GM12864 (cell line): Measurements from ENCODE around the gene PDE2A.

Source experiments
- DNase-seq: peaks from one replicate; pipeline ENCODE4 v3.0.0-alpha.2; 2011; ENCODE audit warnings: low read depth
- H3K4me3 ChIP-seq: 2 replicates; pipeline ENCODE4 v1.5.1; 2011; ENCODE audit warnings: mild to moderate bottlenecking, low read depth, low read length, control low read depth
- TF ChIP-seq, protein P1 (sequence below): IDR thresholded peaks from 2 replicates; pipeline ENCODE4 v1.5.1; 2011; ENCODE audit warnings: low read depth, mild to moderate bottlenecking, moderate library complexity, low read length, control low read depth, inconsistent platforms; ENCODE audit errors: missing control alignments

PDE2A gene

DNA sequence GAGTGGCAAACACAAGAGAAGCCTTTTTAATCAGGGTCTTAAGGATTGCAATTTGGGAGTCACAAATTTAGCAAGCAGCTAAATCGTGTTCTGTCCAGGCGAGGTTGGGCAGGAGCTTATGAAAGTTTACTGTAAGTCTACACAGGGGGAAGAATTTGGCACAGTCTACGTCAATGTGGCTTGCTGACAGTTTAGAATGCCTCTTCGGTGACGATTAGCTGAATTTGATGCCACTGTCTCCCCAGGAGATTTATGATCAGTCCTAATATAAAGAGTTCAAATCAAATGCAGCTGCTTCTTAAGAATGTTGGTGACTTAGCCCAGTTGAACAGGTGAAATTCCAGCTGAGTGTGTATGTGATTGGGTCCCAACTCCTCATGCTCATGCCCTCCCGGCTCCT lies 125.8 kb downstream of the PDE2A start:
- H3K4me3 ChIP-seq: no peak overlapping the region
- no peak for DNase-seq

GRCh38 chr11:72546866-72547265 lies 127.4 kb downstream of the PDE2A start:
- no peak overlapping the region for H3K4me3 ChIP-seq
- TF ChIP-seq, protein P1, sequence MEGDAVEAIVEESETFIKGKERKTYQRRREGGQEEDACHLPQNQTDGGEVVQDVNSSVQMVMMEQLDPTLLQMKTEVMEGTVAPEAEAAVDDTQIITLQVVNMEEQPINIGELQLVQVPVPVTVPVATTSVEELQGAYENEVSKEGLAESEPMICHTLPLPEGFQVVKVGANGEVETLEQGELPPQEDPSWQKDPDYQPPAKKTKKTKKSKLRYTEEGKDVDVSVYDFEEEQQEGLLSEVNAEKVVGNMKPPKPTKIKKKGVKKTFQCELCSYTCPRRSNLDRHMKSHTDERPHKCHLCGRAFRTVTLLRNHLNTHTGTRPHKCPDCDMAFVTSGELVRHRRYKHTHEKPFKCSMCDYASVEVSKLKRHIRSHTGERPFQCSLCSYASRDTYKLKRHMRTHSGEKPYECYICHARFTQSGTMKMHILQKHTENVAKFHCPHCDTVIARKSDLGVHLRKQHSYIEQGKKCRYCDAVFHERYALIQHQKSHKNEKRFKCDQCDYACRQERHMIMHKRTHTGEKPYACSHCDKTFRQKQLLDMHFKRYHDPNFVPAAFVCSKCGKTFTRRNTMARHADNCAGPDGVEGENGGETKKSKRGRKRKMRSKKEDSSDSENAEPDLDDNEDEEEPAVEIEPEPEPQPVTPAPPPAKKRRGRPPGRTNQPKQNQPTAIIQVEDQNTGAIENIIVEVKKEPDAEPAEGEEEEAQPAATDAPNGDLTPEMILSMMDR: no peak
- no peak for DNase-seq

More for the DNA sequence above, 125.8 kb downstream of the PDE2A start:
- TF ChIP-seq, protein P1: no peak

- TF ChIP-seq, protein P1: no peak
- DNase-seq: no peak
- H3K4me3 ChIP-seq: no peak overlapping the region
These were observed 129.6 kb downstream of the PDE2A start for GRCh38 chr11:72544589-72544988.

- TF ChIP-seq, protein P1: no peak
- no peak for DNase-seq
- no peak overlapping the region for H3K4me3 ChIP-seq
These were observed 130.2 kb downstream of the PDE2A start for GRCh38 chr11:72543849-72544542.

DNA sequence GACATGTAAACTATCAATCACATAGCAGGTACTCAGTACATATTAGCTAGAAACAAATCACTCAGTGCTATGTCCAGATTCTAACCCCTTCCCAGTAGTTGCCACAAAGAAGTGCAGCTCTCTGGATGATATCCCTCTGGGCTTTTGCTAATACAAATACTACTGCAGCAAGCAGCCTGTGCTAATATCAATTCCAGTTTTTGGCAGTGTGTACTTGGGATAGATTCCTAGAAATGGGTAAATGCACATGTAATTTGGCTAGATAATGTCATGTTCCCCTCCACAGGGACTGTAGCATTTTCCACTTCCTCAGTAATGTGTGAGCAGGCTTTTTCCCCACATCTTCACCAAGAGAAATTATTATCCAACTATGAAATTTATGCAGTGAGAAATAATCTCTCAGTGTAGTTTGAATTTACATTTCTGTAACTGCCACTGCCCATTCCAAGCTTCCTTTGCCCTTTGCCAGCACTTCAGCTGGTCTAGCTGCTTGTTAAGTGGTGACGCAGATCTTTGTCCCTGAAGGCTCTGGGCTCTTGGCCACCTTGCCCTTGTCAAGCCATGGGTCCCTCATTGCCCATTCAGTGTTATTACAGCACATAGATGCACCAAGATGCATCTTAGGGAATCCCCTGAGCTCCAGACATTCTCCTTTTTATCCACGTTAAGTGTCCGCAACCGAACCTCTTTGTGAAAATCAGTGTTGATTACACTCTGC lies 132.8 kb downstream of the PDE2A start:
- DNase-seq: no peak
- TF ChIP-seq, protein P1: no peak
- no peak overlapping the region for H3K4me3 ChIP-seq

GRCh38 chr11:72537051-72537450 lies 137.2 kb downstream of the PDE2A start:
- no peak for DNase-seq
- H3K4me3 ChIP-seq: no peak overlapping the region
- TF ChIP-seq, protein P1: no peak
